Measurements from ENCODE around the gene KLRC4.

DNA sequence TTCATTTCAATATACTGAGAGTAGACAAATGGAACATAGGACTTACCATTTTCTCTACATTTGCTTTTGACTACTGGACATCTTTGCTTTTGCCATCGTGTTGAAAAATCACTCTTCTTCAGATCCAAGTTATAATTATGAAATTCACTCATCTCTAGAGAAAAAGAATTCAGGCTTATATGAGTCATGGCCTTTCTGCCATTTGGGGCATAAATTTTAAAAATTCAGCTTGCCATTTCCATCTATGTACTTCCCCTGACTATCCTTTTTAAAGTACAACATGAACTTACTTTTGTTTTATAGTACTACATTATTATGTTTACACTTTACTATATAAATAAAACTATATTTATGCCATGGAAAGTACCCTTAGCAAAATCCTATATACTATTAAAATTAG lies 22.7 kb downstream of the KLRC4 start:
- TF ChIP-seq EZH2 (IDR thresholded peaks at IDR 0.05) (no peak), POLR2AphosphoS5 (IDR thresholded peaks at IDR 0.05; ENCODE audit: borderline replicate concordance, low read depth, low read length) (no peak)

Data from SK-N-MC (cell line).